ENCODE data around the gene TMPRSS7.

GRCh38 chr3:112041321-112041720 is 6.8 kb downstream of the TMPRSS7 start:
- TF ChIP-seq CTCF (IDR thresholded peaks at IDR 0.05) (no peak), POLR2AphosphoS5 (IDR thresholded peaks at IDR 0.05; ENCODE audit: low read depth, low read length) (no peak), REST (IDR thresholded peaks at IDR 0.05; ENCODE audit: insufficient read depth in 1 of 2, low read depth in 2 of 2, low read length in 1 of 2) (no peak), SIN3A (IDR thresholded peaks at IDR 0.05; ENCODE audit: borderline replicate concordance, insufficient read depth, low read depth, low read length) (no peak)
